HuH-7 (cell line): ENCODE data around the gene ME2.
"Not testable (repeated sequence)": the region's sequence is repeated elsewhere in the genome, so short reads cannot be mapped to it uniquely, and the experiment has no call there.

Source experiments
- DNase-seq: peaks from one replicate; pipeline ENCODE4 v3.0.0; 2011; ENCODE audit warnings: low spot score

ME2 gene

DNA sequence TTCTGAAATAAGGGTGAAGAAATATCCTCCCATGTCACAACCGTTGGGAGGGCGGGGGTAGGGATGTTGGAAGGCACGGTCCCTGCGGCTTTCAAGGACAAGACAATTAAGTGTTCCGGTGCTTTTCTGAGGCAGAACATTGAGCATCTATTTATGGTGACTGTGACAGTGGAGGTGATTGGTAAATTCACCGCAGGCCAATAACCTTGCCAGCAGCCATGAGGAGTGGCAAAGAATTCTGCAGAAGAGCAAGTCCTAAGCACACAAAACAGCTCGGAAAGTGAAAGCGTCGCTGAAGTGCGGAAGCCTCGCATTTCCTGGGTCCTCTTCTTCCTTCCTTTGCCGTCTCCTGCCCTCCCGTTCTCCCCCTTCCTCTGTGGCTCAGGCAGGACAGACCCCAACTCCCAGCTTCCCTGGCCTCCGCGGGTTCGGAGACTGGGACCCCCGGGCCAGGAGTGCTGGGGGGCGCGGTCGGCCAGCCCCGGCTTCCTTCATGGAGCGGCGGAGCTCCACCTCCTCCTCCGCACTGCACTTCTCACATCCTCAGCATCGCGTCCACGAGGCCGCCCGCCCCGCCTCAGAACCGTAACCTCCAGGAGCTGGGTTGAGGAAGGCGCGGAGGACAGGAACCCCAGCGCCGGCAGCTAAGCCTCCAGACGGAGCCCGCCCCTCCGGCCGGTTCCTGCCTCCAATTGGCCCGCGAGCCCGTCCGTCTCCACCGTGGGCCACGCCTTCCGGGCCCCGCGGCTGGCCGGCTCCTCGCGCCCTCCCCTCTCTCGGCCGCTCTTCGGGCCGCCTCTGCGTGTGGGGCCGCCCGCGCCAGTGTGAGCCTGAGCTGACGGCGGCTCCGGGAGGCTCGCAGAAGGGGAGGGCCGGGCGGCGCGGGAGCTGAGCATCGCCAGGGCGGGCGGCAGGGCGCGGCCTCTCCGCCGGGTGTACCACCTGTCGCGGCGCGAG is at the start of gene ME2:
Gene ME2, plus strand, starts transcription at position 774 of the 957 bp plus-strand sequence. CDS start 16,703 bp downstream, outside the sequence.
- peak; percentile 72 for DNase-seq

DNA sequence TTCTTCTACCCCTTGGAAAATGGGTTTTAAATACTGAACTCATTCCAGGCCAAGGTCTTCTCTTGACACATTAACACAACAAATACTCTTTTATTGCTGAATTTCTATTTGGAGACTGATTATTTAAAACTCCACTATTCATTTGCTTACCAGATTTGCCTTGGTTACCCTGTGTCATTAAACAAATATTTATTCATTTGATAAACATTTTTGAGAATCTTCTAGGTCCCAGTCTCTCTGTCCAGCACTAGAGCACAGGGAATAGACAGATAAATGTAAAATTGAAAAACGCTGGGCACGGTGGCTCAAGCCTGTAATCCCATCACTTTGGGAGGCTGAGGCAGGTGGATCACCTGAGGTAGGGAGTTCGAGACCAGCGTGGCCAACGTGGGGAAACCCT is 49.3 kb upstream of the ME2 start:
- DNase-seq = no peak

DNA sequence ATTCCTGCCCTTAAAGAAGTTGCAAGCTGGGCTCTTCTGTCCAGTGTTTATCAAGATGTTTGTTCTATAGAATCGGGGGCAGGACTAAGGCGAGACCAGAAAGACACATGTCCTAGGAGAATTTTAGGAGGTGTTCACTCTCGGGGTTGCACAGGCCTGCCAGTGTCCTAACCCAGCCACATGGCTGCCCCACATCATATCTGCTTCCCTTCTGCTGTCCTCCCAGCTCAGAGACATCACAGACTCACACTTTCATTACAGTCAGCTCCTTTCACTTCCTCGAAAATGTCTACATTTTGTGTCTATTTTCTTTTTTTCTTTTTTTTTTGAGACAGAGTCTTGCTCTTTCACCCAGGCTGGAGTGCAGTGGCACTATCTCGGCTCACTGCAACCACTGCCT is 48.4 kb upstream of the ME2 start:
- DNase-seq = no peak

DNA sequence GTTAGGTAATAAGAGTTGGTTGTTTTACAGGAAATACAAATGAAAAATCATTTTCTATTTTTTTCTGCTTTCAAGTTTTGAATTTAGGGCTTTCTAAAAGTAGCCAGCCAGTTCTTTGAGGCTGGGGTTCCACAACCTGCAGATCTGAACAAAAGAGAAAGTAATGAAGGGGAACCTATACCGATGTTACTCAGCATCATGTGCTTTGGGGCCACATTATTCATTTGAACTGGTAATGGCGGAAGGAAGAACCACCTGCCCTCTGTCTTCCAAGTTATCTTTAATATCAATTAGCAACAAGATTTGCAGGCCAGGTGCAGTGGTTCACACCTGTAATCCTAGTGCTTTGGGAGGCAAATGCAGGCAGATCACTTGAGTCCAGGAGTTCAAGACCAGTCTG is 46.2 kb upstream of the ME2 start:
- no peak for DNase-seq

DNA sequence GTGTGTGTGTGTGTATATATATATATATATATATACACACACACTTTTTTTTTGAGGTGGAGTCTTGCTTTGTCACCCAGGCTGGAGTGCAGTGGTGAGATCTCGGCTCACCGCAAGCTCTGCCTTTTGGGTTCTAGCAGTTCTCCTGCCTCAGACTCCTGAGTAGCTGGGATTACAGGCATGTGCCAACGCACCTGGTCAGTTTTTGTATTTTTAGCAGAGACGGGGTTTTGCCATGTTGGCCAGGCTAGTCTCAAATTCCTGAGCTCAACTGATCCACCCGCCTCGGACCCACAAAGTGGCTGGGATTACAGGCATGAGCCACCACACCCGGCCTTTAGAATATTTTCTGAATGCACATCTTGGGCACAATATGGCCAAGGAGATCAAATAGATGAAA is 45.4 kb upstream of the ME2 start:
- not testable (repeated sequence) for DNase-seq

DNA sequence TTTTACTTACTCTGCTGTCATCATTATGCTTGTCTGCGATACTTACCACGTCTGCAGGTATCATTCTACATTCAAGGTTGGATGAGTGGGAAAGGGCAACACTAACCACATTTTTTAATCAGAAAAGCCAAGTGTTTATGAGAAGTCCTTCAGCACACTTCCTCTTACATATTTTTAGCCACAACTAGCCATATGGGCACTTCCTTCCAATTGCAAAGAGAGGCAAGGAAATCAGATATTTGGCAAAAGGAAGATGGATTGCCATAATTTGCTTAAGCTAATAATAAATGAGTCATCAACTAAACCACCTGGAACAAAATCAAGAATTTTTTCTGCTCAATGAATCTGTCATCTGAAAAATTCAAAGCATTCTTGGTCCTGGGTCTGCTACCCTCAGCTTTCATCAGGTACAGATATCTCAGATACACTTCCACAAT is 42.4 kb upstream of the ME2 start:
- DNase-seq = no peak

DNA sequence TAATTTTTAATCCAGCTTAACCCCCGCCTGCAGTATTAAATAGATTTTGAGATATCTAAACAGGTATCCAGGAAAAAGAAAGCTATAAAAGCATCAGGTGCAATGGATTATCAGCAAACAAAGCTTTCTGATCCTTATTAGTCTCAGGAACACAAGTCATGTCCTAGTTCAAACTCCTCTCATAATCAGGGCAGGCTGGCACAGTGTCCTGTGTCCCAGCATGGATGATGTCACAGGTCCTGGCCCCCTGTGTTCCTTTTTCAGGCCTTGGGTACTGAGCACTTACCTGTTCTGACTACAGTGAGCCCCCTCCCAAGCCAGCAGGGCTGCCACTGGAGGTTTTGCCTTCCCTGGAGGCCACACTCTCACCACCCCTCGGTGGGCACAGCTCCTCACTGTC is 39.6 kb upstream of the ME2 start:
- no peak for DNase-seq

DNA sequence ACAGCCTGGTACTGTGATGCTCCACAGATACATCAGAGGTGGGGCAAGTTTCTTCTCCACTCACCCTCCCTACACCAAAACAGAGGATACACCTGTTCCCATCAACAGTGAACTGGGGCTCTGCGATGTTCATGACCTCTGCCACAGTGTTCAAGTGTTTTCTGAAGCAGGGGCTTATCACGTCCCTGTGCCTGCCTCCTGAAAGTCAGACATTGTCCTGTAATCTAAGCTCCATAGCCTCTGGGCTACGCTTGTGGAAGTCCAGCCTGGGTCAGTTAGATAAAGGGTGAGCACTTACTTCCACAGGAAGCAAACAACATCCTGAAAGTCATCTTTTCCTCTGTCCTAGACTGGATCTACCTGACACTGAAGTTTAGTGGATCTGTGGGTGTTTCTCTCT is 38.9 kb upstream of the ME2 start:
- no peak for DNase-seq

DNA sequence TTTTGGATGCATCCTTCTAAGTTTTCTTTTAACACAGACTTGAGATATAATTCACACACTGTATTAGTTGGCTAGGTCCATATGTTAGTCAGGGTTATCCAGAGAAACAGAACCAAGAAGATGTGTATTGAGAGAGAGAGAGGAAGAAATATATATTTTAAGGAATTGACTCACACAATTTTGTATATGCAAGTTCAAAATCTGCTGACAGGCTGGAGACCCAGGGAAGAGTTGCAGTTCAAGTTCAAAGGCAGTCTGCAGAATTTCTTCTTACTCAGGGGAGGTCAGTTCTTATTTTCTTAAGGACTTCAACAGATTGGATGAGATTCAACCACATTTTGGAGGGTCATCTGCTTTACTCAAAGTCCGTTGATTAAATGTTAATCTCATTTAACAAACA is 36.1 kb upstream of the ME2 start:
- DNase-seq = no peak

DNA sequence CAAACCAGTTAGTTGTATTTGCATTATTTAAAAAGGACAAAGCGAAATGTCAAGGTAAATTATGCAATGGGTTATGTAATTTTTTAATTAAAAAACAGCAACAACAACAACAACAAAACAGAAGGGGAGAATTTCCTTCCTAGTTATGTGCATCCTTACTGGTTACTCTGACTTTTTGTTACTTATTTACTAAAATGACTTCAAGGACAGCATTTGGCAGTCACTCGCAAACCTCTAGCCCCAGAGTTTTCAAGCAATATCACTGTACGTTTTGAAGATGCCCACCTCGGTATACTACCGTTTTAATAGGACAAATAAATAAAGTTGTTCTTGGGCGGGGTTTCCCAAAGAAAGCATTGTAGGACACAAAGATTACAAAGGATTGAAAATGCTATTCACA is 34.4 kb upstream of the ME2 start:
- no peak for DNase-seq

DNA sequence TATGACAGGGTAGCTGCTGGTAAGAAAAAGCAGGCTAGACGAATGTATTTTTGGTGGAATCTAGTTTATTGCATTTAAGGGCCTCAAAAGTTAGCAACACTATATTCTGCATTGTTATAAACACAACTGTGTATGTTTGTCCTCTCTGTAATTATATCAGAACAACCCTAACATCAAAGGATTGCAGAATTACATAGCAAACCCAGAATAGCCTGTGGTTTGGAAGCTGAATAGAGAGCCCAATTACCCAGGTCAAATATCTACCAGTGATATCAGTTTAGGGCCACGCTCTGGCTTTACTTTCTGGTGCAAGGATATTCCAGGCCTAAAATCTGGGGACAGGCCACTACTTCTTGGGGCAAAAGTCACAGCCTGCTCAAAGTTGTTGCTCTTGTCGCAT is 34.0 kb upstream of the ME2 start:
- DNase-seq = no peak

DNA sequence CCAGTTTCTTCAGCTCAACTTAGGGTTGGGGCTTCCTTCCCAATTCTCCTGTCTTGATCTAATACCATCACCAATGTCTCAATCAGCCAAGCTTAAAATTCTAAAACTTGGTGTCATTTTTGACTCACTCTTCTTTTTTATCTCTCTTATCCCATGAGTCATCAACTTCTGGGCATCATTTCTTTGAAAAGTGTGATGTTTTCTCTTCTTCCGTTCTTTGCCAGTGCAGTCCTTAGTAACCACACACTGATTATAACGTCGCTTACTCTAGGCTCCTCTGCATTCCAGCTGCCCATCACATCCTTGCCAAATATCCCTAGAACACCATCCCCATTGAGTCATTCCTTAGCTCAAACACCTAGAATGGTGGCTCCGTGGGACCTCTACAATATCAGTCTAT is 31.7 kb upstream of the ME2 start:
- DNase-seq = no peak

DNA sequence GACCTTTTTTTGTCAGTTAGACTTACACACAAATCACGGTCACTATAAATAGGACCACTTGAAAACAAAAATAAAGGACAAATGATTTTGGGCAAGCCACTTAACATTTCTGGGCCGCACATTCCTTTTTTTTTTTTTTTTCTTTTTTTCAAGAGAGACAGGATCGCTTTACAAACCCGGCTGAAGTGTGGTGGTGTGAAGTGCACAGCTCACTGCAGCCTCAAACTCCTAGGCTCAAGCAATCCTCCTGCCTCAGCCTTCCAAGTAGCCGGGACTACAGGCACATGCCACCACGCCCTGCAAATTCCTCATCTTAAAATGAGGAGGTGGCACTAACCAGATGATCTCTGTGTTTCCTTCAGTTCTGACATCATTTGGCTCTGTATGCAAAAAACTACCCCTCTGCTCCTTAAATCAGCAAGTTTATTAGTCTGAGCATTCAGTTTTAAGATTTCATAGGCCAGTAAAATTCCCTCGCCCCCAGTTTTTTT is 30.8 kb upstream of the ME2 start:
- no peak for DNase-seq

DNA sequence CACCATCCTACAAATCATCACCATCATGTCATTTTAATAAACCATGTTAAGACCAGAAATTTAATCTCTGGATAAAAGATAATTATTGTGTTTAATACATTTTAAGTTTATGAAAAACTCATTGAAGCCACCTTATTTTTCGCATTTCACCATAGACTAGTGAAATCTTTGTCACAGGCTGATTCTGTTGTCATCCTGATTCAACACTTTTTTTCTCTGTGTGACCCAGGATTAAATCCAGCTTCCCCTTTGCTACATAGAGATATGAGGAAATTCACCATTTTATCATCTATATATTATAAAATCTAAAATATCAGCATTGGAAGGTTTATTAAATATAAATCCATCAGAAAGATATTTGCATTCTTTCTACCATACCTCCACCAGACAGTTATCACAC is 29.9 kb upstream of the ME2 start:
- no peak for DNase-seq

DNA sequence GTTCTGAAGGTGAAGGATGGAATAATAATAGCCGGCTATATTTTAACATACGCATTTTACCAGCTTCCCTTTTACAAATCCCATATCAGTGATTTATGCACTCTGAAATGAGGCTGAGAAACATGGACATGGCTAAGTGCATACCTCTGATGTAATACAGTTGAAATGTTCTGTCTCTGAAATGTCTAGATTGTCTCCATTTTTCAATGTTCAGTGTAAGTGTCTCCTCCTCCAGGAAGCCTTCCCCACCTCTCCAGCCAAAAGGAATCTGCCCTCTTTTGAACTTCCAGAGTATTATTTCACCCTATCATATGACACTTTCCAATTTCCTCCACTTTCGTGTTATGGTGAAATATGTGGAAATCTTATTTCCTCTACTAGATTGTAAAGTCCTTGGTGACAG is 29.5 kb upstream of the ME2 start:
- DNase-seq = no peak

DNA sequence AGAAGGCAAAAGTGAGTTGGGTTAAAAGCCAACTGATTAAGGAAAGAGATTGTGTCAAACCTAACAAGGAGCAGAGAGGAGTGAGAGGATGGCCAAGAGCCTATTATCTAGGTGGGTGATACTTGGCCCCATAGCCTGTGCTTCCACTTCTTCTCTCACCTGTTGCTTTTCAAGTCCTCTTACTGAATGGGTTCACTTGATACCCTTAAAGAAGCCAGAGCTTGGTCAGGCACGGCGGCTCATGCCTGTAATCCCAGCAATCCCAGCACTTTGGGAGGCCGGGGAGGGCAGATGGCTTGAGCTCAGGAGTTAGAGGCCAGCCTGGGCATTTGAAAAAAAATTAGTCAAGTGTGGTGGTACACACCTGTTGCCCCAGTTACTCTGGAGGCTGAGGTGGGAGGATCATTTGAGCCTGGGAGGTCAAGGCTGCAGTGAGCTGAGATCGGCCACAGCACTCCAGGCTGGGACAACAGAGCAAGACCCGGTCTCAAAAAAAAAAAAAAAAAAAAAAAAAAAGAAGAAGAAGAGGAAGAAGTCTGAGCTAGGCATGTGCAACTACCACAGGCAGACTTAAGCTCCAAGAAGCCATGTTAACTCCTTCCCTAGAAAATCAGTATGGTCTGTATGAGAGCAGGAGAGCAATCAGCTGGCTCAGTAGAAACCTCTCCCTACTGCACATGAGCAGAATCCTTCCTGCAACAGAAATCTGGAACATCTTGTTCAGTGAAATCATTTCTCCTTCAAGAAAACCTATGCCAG is 28.4 kb upstream of the ME2 start:
- no peak for DNase-seq

DNA sequence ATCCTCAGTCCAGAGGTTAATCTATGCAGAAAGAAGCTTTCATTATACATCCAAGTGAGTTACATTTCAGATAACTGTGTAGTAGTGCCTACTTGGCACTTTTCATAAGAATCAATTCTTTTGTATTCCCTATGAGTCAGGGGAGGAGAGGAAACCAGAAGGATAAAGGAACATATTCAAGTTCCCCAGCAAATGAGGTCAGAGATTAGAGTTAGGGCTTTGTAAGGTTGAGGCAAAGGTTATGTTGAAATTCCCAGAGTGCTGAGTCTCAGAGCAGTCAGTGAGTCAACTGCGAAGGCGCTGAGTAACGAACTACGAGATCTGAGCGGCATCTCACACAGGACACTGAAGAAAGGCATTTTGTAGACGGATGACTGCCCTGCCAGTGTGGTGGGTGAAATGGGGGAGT is 25.1 kb upstream of the ME2 start:
- DNase-seq = no peak

DNA sequence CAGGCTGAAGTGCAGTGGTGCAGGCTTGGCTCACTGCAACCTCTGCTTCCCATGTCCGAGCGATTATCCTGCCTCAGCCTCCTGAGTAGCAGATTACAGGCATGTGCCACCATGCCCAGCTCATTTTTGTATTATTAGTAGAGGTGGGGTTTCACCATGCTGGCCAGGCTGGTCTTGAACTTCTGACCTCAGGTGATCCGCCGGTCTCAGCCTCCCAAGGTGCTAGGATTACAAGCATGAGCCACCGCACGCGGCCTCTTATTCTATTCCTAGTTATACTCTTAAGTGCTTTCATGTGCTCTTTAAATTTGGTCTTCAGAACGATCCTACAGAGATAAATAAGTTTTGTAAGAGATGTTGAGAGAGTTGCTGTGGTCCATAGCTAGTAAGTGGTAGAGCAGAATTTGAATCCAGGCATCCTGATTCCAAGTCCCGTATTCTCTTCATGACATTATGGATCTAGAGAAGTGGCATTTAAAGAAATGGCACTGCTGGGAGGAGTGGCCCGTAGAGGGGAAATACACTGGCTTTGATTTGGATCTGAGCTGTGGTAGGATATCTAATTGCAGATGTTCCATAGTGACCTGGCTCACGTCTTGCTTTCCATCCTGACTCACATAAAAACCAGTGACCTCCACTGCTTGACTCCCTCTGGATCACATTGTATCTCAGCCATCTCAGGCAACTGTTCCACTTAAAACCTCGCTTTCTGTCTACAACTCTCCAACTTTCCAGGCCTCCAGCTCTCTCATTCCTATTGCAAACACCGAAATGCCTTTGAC is 22.8 kb upstream of the ME2 start:
- no peak for DNase-seq

DNA sequence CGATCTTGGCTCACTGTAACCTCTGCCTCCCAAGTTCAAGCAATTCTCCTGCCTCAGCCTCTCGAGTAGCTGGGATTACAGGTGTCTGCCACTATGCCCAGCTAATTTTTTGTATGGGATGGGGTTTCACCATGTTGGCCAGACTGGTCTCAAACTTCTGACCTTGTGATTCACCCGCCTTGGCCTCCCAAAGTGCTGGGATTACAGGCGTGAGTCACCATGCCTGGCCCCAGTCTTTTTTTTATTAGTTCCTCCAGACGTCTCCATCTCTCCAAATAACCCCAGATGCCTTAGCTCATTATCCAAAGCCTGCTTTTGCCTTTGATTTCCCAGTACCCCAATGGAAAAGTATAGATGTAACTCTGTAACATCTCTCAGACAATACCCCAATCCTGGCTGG is 21.8 kb upstream of the ME2 start:
- DNase-seq = not testable (repeated sequence)

DNA sequence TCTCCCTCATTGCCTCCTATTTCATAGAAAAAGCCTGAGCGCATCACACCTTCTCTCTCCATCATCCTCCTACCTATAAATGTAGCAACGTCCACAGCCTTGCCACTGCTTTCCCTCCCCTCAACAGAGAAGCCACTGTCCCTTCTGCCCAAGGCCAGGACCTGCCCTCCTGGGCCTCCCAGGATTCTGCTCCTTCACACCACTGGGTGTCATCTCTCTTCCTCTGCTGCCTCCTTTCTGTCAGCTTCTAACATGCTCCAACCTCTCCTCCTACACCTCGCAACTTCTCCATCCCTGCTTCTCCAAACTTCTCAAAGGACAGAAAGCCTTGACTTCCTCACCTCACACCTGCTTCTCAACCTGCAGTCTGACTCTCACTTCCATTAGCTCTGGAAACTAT is 21.2 kb upstream of the ME2 start:
- DNase-seq = no peak

DNA sequence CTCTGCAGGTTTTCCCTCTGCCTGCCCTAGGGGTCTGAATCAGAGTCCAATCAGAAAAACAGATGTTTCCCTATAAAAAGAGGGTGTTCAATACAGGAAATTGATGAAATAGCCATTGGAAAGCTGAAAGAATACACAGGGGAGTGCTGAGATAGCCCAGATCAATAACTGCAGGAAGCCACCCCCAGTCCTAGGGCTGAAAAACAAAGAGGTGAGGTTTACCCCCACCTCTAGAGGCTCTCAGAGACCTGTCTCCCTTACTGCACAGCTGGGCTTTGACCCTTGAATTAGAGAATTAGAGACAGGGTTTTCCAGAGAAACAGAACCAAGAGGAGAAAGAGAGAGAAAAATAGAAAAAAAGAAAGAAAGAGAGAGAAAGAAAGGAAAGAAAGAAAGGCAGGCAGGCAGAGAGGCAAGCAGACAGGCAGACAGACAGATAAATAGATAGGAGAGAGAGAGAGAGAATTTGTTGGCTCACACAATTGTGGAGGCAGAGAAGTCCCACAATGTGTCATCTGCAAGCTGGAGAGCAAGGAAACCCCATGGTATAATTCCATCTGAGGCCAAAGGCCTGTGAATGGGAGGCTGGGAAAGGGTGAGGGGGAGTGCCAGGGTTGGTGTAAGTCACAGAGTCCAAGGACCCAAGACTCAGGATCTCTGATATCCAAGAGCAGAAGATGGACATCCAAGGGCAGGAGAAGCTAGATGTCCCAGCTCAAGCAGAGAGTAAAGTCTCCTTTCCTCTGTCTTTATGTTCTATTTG is 18.9 kb upstream of the ME2 start:
- no peak for DNase-seq

DNA sequence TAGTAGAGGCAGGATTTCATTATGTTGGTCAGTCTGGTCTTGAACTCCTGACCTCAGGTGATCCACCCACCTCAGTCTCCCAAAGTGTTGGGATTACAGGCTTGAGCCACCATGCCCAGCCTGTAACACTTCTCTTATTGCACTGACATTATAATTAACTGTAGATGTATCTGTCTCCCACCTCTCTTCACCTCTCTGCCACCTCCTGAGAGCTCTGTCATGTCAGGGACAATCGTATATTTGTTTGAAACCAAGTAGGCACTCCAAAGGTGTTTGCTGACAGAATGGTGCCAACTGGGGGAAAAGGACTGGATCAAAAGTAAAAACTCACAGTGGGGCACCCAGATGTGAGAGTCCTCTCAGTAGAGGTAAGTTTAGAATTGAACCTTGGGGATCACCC is 17.3 kb upstream of the ME2 start:
- no peak for DNase-seq
